Fibroblast of lung (primary cell): ENCODE measurements around the gene LMNTD1. TPM values are rescaled to one million over a fixed set of nuclear protein-coding genes. Genes with fewer than 3 reads are reported as not detected.
"Not testable (repeated sequence)": the region's sequence is repeated elsewhere in the genome, so short reads cannot be mapped to it uniquely, and the experiment has no call there.

Experiments
- DNase-seq, 2 donors: peaks; one replicate each; pipeline versions ENCODE4 v3.0.0 to v3.0.0-alpha.2; 2010; ENCODE audit warnings: low read depth in 2 of 2
- H2AFZ ChIP-seq: 2 replicates; pipeline ENCODE4 v1.5.1; 2012; ENCODE audit warnings: low read length, control low read depth, inconsistent platforms
- H3K27ac ChIP-seq: 2 replicates; pipeline ENCODE4 v1.5.1; 2011; ENCODE audit warnings: low read length, control low read depth; ENCODE audit not compliant: insufficient read depth
- H3K27me3 ChIP-seq: 2 replicates; pipeline ENCODE4 v1.5.1; 2011; ENCODE audit warnings: mild to moderate bottlenecking, low read length; ENCODE audit not compliant: control insufficient read depth, insufficient read depth
- H3K36me3 ChIP-seq: 2 replicates; pipeline ENCODE4 v1.5.1; 2011; ENCODE audit warnings: low read length; ENCODE audit not compliant: control insufficient read depth, insufficient read depth
- H3K4me1 ChIP-seq: 2 replicates; pipeline ENCODE4 v1.5.1; 2011; ENCODE audit warnings: low read length; ENCODE audit not compliant: control insufficient read depth, insufficient read depth; ENCODE audit errors: extremely low read depth
- H3K4me2 ChIP-seq: 2 replicates; pipeline ENCODE4 v1.5.1; 2011; ENCODE audit warnings: low read length, control low read depth; ENCODE audit not compliant: insufficient read depth; ENCODE audit errors: extremely low read depth
- H3K4me3 ChIP-seq, 4 experiments: fragments of 200-600 bp in 1 of 4; sonication (generic) in 1 of 4; replicated peaks in 1 of 4; 2 replicates each; pipeline ENCODE4 v1.5.1; 2011 to 2016; ENCODE audit warnings: low read length in 4 of 4, low read depth in 3 of 4, mild to moderate bottlenecking in 3 of 4, control low read depth in 2 of 4, inconsistent platforms in 1 of 4, mixed read lengths in 1 of 4; ENCODE audit not compliant: insufficient read depth in 1 of 4; ENCODE audit errors: control extremely low read depth in 1 of 4
- H3K79me2 ChIP-seq: 2 replicates; pipeline ENCODE4 v1.5.1; 2012; ENCODE audit warnings: mild to moderate bottlenecking, low read length, inconsistent platforms; ENCODE audit not compliant: control insufficient read depth, insufficient read depth
- H3K9ac ChIP-seq: 2 replicates; pipeline ENCODE4 v1.5.1; 2011; ENCODE audit warnings: mild to moderate bottlenecking, low read length, control low read depth; ENCODE audit not compliant: insufficient read depth
- H3K9me3 ChIP-seq: 2 replicates; pipeline ENCODE4 v1.5.1; 2012; ENCODE audit warnings: low read depth, low read length; ENCODE audit not compliant: control insufficient read depth, insufficient read depth
- H4K20me1 ChIP-seq: 2 replicates; pipeline ENCODE4 v1.5.1; 2011; ENCODE audit warnings: low read length; ENCODE audit not compliant: control insufficient read depth, insufficient read depth; ENCODE audit errors: extremely low read depth
- CTCF ChIP-seq, 2 donors: IDR thresholded peaks in 1 of 2; conservative IDR thresholded peaks in 1 of 2; 1 replicate in 1 of 2; 2 replicates in 1 of 2; pipeline ENCODE4 v1.5.1; 2011 to 2012; ENCODE audit warnings: low read length in 2 of 2, control low read depth in 1 of 2, inconsistent platforms in 1 of 2, low read depth in 1 of 2, mild to moderate bottlenecking in 1 of 2
- EZH2 ChIP-seq: IDR thresholded peaks from 2 replicates; pipeline ENCODE4 v1.5.1; 2012; ENCODE audit warnings: low read length, control low read depth, mild to moderate bottlenecking; ENCODE audit errors: missing control alignments
- polyA plus RNA-seq, 2 donors: library from polyadenylated mRNA; depleted of rRNA in 1 of 2; stranded (reverse) in 1 of 2; unstranded in 1 of 2; fragments of >200 nt; gene quantifications; 2 replicates each; pipeline ENCODE4 v1.2.1, GENCODE V29; 2011 to 2012; ENCODE audit warnings: missing spikeins in 1 of 2
- total RNA-seq: library from RNA; depleted of rRNA; stranded (reverse); fragments of >200 nt; gene quantifications from 2 replicates; pipeline ENCODE4 v1.2.1, GENCODE V29; 2014

Gene LMNTD1
- total and polyA plus RNA-seq, 2 donors (not counting 1 experiment from before 2014, with no cell fraction given), result not detected

- H2AFZ ChIP-seq, result no peak overlapping the region
- H3K9me3 ChIP-seq, result no peaks in the 10 kb centered on the region
- no peak overlapping the region for H3K9ac ChIP-seq
- H3K27me3 ChIP-seq, result no peaks in the 10 kb centered on the region
- peaks cover 5% of the 10 kb centered on the region for H3K4me1 ChIP-seq
- no peak overlapping the region for H3K4me3 ChIP-seq
- H3K27ac ChIP-seq, result no peak overlapping the region
- TF ChIP-seq CTCF (conservative IDR thresholded peaks at IDR 0.05 in 1 of 2, IDR thresholded peaks at IDR 0.05 in 1 of 2; ENCODE audit: low read depth in 1 of 2, low read length in 2 of 2) (no peak), EZH2 (no peak)
- H3K4me2 ChIP-seq, result no peak overlapping the region
- no peak for DNase-seq
- H3K36me3 ChIP-seq, result no peaks in the 10 kb centered on the region
- no peaks in the 10 kb centered on the region for H4K20me1 ChIP-seq
- H3K79me2 ChIP-seq, result no peaks in the 10 kb centered on the region
Measured at GRCh38 chr12:25493682-25494081, 59.4 kb downstream of the LMNTD1 start.

- Histone ChIP-seq H3K4me1 (peaks cover 5% of the 10 kb centered on the region), H3K36me3 (no peaks in the 10 kb centered on the region), H3K9me3 (no peaks in the 10 kb centered on the region), H3K9ac (no peak overlapping the region), H3K4me2 (no peak overlapping the region), H3K4me3 (no peak overlapping the region), H4K20me1 (no peaks in the 10 kb centered on the region), H3K27ac (no peak overlapping the region), H2AFZ (no peak overlapping the region), H3K27me3 (no peaks in the 10 kb centered on the region), H3K79me2 (no peaks in the 10 kb centered on the region)
- TF ChIP-seq CTCF (conservative IDR thresholded peaks at IDR 0.05 in 1 of 2, IDR thresholded peaks at IDR 0.05 in 1 of 2; ENCODE audit: low read depth in 1 of 2, low read length in 2 of 2), result no peak
- TF ChIP-seq EZH2, result no peak
- no peak for DNase-seq
Measured at GRCh38 chr12:25491396-25492325, 61.4 kb downstream of the LMNTD1 start.

- H4K20me1 ChIP-seq, H3K4me2 ChIP-seq, H3K9ac ChIP-seq, H3K79me2 ChIP-seq, H3K36me3 ChIP-seq, H3K27me3 ChIP-seq, H3K9me3 ChIP-seq, H3K27ac ChIP-seq, H3K4me1 ChIP-seq, DNase-seq, H3K4me3 ChIP-seq, H2AFZ ChIP-seq: not testable (repeated sequence)
Measured at GRCh38 chr12:25488956-25489870, 63.9 kb downstream of the LMNTD1 start.
